ENCODE results near the gene ADD3. TPM values are rescaled to one million over a fixed set of nuclear protein-coding genes. Genes with fewer than 3 reads are reported as not detected.
A peak's percentile ranks its signal among the peaks of the same experiment; 100 is the strongest.
"Not testable (repeated sequence)": the region's sequence is repeated elsewhere in the genome, so short reads cannot be mapped to it uniquely, and the experiment has no call there.

Gene ADD3
- total and polyA plus RNA-seq, 4 experiments from 2014 or later = 365 to 613 (median 449) TPM

DNA sequence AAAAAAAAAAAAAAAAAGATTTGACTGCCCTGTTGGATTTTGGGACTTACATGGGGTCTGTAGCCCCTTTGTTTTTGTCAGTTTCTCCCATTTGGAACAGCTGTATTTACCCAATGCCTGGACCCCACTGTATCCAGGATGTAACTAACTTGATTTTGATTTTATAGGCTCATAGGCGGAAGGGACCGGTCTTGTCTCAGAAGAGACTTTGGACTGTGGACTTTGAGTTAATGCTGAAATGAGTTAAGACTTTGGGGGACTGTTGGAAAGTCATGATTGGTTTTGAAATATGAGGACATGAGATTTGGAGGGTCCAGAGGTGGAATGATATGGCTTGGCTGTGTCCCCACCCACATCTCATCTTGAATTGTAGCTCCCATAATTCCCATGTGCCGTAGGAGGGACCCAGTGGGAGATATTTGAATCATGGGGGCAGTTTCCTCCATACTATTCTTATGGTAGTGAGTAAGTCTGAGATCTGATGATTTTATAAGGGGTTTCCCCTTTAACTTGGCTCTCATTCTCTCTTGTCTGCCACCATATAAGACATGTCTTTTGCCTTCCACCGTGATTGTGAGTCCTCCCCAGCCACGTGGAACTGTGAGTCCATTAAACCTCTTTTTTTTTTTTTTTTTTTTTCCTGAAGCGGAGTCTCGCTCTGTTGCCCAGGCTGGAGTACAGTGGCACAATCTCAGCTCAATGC, 42.3 kb downstream of the ADD3 start:
- peak overlapping the region in 1 of 8 donors; percentile 31 for H3K4me3 Mint-ChIP-seq

DNA sequence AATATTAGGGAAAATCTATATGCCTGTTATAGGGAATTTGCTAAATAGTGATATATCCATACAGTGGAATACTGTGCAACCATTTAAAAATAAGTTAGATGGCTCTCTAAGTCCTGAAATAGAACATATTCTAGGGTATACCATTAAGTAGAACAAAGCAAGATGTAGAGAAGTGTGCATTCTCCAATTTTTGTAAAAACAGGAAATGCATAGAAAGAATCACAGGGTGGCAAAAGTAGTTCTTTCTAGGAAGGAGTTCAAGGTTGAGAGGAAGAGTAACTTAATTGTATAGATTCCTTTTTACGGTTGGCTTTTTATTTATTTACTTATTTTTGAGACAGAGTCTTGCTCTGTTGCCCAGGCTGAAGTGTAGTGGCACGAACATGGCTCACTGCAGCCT, 43.7 kb downstream of the ADD3 start:
- Histone ChIP-seq H3K4me3 (ENCODE audit: low read length in 2 of 2) (no peak overlapping the region), H3K4me1 (ENCODE audit: insufficient read depth, low read length) (peaks cover 57% of the 10 kb centered on the region), H3K36me3 (ENCODE audit: insufficient read depth, low read length) (no peaks in the 10 kb centered on the region), H3K27ac (ENCODE audit: low read depth, low read length) (no peak overlapping the region), H3K9me3 (ENCODE audit: control insufficient read depth in 1 of 2, low read length in 2 of 2) (peaks cover 0 to 3% of the 10 kb centered on the region in 2 donors), H3K27me3 (ENCODE audit: insufficient read depth, low read length) (no peaks in the 10 kb centered on the region)
- Mint-ChIP-seq H3K36me3 (peaks cover 33 to 34% of the 10 kb centered on the region in 2 donors), H3K9me3 (peaks cover 0 to 17% (median 10%) of the 10 kb centered on the region in 8 donors), H3K27me3 (no peaks in the 10 kb centered on the region), H3K4me3 (peak overlapping the region in 6 of 8 donors; percentile 3 to 58 (median 38)), H3K27ac (peak overlapping the region in 4 of 7 donors; percentile 38 to 73 (median 56)), H3K4me1 (peaks cover 43 to 78% (median 60%) of the 10 kb centered on the region in 4 donors)
- CTCF ChIA-PET (ENCODE audit: partially characterized antibody) = no interaction called here
- DNase-seq = no peak
- intact Hi-C loops (cut with micrococcal nuclease) = loop anchor here (2.0 kb wide), 1 partner anchor 17 kb away; no protein-coding TSS in a partner anchor
- POLR2A ChIA-PET (ENCODE audit: partially characterized antibody) = interaction anchor here (1.1 kb wide), 1 partner anchor 12 kb away, joined by 3 read pairs; no protein-coding TSS in a partner anchor

More for the DNA sequence above, 42.3 kb downstream of the ADD3 start:
- H3K4me3 ChIP-seq (ENCODE audit: low read length in 2 of 2); H3K27me3 ChIP-seq (ENCODE audit: insufficient read depth, low read length); H3K36me3 ChIP-seq (ENCODE audit: insufficient read depth, low read length); DNase-seq; H3K27ac ChIP-seq (ENCODE audit: low read depth, low read length); H3K9me3 ChIP-seq (ENCODE audit: control insufficient read depth in 1 of 2, low read length in 2 of 2); H3K27me3 Mint-ChIP-seq: not testable (repeated sequence)
- CTCF ChIA-PET (ENCODE audit: partially characterized antibody) = interaction anchor here (1.8 kb wide), 1 partner anchor 23 kb away, joined by 4 read pairs; no protein-coding TSS in a partner anchor
- Mint-ChIP-seq H3K36me3 (peaks cover 34 to 35% of the 10 kb centered on the region in 2 donors), H3K27ac (peak overlapping the region in 5 of 7 donors; percentile 5 to 64 (median 38)), H3K9me3 (peaks cover 0 to 17% (median 10%) of the 10 kb centered on the region in 8 donors), H3K4me1 (peaks cover 35 to 71% (median 54%) of the 10 kb centered on the region in 4 donors)
- POLR2A ChIA-PET (ENCODE audit: partially characterized antibody) = interaction anchor here (1.2 kb wide), 1 partner anchor 19 kb away, joined by 4 read pairs; no protein-coding TSS in a partner anchor
- intact Hi-C loops (cut with micrococcal nuclease) = loop anchor here (2.0 kb wide), 1 partner anchor 15 kb away; no protein-coding TSS in a partner anchor
- H3K4me1 ChIP-seq (ENCODE audit: insufficient read depth, low read length) = peaks cover 44% of the 10 kb centered on the region

DNA sequence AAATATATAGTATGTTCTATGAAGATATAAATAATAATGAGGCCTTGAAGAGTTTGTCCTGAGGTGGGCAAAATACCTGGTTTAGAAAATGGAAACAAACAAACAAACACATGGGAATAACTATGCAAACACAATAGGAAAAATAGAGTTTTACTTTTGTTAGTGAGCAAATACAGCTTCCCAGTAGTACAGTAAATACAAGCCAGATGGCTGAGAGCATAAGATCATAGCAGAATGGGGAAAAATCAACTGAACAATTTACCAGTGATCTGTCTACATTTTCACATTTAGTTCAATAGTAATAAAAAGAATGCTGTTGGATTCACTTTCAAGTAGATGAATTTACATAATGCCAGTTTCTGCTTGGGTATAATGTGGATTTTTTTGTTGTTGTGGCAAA, 45.1 kb downstream of the ADD3 start:
- POLR2A ChIA-PET (ENCODE audit: partially characterized antibody) = interaction anchor here (0.8 to 1.5 kb wide), 3 partner anchors 20 to 39 kb away, joined by 3 to 5 read pairs (median 3); no protein-coding TSS in a partner anchor
- CTCF ChIA-PET (ENCODE audit: partially characterized antibody) = interaction anchor here (0.7 kb wide), 1 partner anchor 9 kb away, joined by 3 read pairs; no protein-coding TSS in a partner anchor

DNA sequence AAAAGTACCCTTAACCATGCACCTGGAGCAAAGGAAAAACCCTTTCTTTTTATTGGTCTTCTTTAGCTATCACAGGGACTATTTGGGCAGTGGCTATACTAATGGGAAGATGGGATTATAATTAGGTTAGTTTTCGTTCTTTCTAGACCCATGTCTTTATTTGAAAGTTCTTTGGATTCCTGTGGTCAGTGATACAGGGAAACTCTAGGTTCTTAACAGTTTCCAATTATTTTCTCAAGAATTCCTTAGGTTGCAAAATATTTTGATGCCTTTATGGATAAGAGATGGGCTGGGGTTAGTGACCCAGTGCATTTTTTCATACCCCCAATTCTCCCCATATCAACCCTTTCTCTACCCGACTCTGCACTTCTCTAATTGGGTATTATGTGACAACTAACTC, 49.0 kb downstream of the ADD3 start:
- H3K36me3 ChIP-seq (ENCODE audit: insufficient read depth, low read length) = no peaks in the 10 kb centered on the region
- ChIA-PET CTCF (ENCODE audit: partially characterized antibody) (interaction anchor here (0.7 to 2.9 kb wide), 4 partner anchors 12 to 47 kb away, joined by 3 to 13 read pairs (median 4); no protein-coding TSS in a partner anchor), POLR2A (ENCODE audit: partially characterized antibody) (interaction anchor here (1.3 to 7.7 kb wide), 5 partner anchors 12 to 44 kb away, joined by 3 to 49 read pairs (median 5); no protein-coding TSS in a partner anchor)
- H3K4me3 Mint-ChIP-seq = peak overlapping the region in 4 of 8 donors; percentile 13 to 78 (median 48)
- H3K4me1 Mint-ChIP-seq = peaks cover 65 to 94% (median 79%) of the 10 kb centered on the region in 4 donors
- no peaks in the 10 kb centered on the region for H3K9me3 ChIP-seq (ENCODE audit: control insufficient read depth in 1 of 2, low read length in 2 of 2)
- DNase-seq = no peak
- H3K27ac Mint-ChIP-seq = peak overlapping the region; percentile 1 to 85 (median 67)
- intact Hi-C loops (cut with micrococcal nuclease) = no loop called here
- peaks cover 91% of the 10 kb centered on the region for H3K4me1 ChIP-seq (ENCODE audit: insufficient read depth, low read length)
- H3K27me3 Mint-ChIP-seq = no peaks in the 10 kb centered on the region
- H3K27ac ChIP-seq (ENCODE audit: low read depth, low read length) = no peak overlapping the region
- peaks cover 0 to 3% (median 0%) of the 10 kb centered on the region in 8 donors for H3K9me3 Mint-ChIP-seq
- H3K4me3 ChIP-seq (ENCODE audit: low read length in 2 of 2) = no peak overlapping the region
- H3K36me3 Mint-ChIP-seq = peaks cover 3% of the 10 kb centered on the region in 2 donors
- no peaks in the 10 kb centered on the region for H3K27me3 ChIP-seq (ENCODE audit: insufficient read depth, low read length)

More for the DNA sequence above, 45.1 kb downstream of the ADD3 start:
- no peak overlapping the region for H3K27ac ChIP-seq (ENCODE audit: low read depth, low read length)
- Mint-ChIP-seq H3K27ac (peak overlapping the region in 6 of 7 donors; percentile 2 to 86 (median 70)), H3K27me3 (no peaks in the 10 kb centered on the region), H3K36me3 (peaks cover 26% of the 10 kb centered on the region in 2 donors), H3K4me3 (peak overlapping the region in 2 of 8 donors; percentile 41 to 62), H3K9me3 (peaks cover 0 to 12% (median 7%) of the 10 kb centered on the region in 8 donors), H3K4me1 (peaks cover 55 to 88% (median 72%) of the 10 kb centered on the region in 4 donors)
- intact Hi-C loops (cut with micrococcal nuclease) = no loop called here
- DNase-seq = no peak
- peaks cover 71% of the 10 kb centered on the region for H3K4me1 ChIP-seq (ENCODE audit: insufficient read depth, low read length)
- peaks cover 0 to 3% of the 10 kb centered on the region in 2 donors for H3K9me3 ChIP-seq (ENCODE audit: control insufficient read depth in 1 of 2, low read length in 2 of 2)
- H3K4me3 ChIP-seq (ENCODE audit: low read length in 2 of 2) = no peak overlapping the region
- H3K27me3 ChIP-seq (ENCODE audit: insufficient read depth, low read length) = no peaks in the 10 kb centered on the region
- H3K36me3 ChIP-seq (ENCODE audit: insufficient read depth, low read length) = no peaks in the 10 kb centered on the region

DNA sequence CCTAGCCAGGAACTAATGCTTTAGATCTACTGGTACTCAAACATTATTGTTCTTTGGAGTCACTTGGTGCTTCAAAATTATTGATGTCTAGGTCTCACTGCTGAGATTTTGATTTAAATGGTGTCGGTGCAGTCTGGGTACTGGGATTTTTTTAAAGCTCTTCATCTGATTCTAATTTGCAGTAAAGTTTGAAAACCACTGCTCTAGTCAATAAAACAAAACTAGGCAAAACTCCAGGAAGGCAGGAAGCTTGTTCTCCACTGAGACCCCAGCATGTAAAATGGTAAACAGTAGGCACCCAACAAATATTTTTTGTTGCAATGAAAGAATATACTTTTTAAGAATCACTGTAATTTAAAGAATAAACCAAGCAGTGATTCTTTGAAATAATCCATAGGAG, 49.7 kb downstream of the ADD3 start:
- peaks cover 61 to 89% (median 76%) of the 10 kb centered on the region in 4 donors for H3K4me1 Mint-ChIP-seq
- Histone ChIP-seq H3K4me3 (ENCODE audit: low read length in 2 of 2) (no peak overlapping the region), H3K27me3 (ENCODE audit: insufficient read depth, low read length) (no peaks in the 10 kb centered on the region), H3K4me1 (ENCODE audit: insufficient read depth, low read length) (peaks cover 88% of the 10 kb centered on the region), H3K27ac (ENCODE audit: low read depth, low read length) (no peak overlapping the region), H3K36me3 (ENCODE audit: insufficient read depth, low read length) (no peaks in the 10 kb centered on the region), H3K9me3 (ENCODE audit: control insufficient read depth in 1 of 2, low read length in 2 of 2) (no peaks in the 10 kb centered on the region)
- ChIA-PET POLR2A (ENCODE audit: partially characterized antibody) (interaction anchor here (1.0 to 7.7 kb wide), 9 partner anchors 11 to 147 kb away, joined by 3 to 49 read pairs (median 4); no protein-coding TSS in a partner anchor), CTCF (ENCODE audit: partially characterized antibody) (interaction anchor here (0.7 to 2.9 kb wide), 6 partner anchors 12 to 48 kb away, joined by 3 to 13 read pairs (median 4); no protein-coding TSS in a partner anchor)
- H3K36me3 Mint-ChIP-seq = peaks cover 3% of the 10 kb centered on the region in 2 donors
- H3K27me3 Mint-ChIP-seq = no peaks in the 10 kb centered on the region
- peak overlapping the region; percentile 15 to 85 (median 67) for H3K27ac Mint-ChIP-seq
- intact Hi-C loops (cut with micrococcal nuclease) = no loop called here
- peaks cover 0 to 3% (median 0%) of the 10 kb centered on the region in 8 donors for H3K9me3 Mint-ChIP-seq
- H3K4me3 Mint-ChIP-seq = peak overlapping the region in 6 of 8 donors; percentile 38 to 88 (median 76)
- DNase-seq = no peak

DNA sequence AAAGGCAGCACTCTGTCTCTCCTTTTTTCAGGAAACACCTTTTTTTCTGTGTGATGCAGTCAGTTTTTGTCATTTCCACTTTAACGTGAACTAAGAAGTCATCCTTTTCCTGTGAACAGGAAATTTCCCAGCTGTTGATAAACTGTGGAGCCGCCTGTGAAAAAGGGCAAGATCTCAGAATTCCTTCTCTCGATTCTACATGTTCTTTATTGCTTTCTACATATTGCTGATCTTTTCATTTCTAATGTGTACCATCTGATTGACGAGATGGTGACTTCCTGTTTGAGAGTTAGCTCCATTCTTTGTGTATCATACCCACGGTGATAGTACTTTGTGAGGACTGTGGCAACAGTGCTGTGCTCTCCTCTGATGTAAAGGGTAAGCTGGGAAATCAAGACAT, 50.4 kb downstream of the ADD3 start:
- CTCF ChIA-PET (ENCODE audit: partially characterized antibody) = interaction anchor here (0.7 to 2.9 kb wide), 7 partner anchors 11 to 82 kb away, joined by 3 to 13 read pairs (median 4); no protein-coding TSS in a partner anchor
- Mint-ChIP-seq H3K27me3 (no peaks in the 10 kb centered on the region), H3K36me3 (peaks cover 2 to 3% of the 10 kb centered on the region in 2 donors), H3K9me3 (peaks cover 0 to 3% (median 0%) of the 10 kb centered on the region in 8 donors), H3K27ac (peak overlapping the region; percentile 65 to 94 (median 85)), H3K4me1 (peaks cover 60 to 89% (median 76%) of the 10 kb centered on the region in 4 donors), H3K4me3 (peak overlapping the region; percentile 59 to 88 (median 76))
- Histone ChIP-seq H3K4me1 (ENCODE audit: insufficient read depth, low read length) (peaks cover 88% of the 10 kb centered on the region), H3K36me3 (ENCODE audit: insufficient read depth, low read length) (no peaks in the 10 kb centered on the region), H3K27ac (ENCODE audit: low read depth, low read length) (peak overlapping the region; percentile 52), H3K4me3 (ENCODE audit: low read length in 2 of 2) (peak overlapping the region in 1 of 2 donors; percentile 45), H3K27me3 (ENCODE audit: insufficient read depth, low read length) (no peaks in the 10 kb centered on the region), H3K9me3 (ENCODE audit: control insufficient read depth in 1 of 2, low read length in 2 of 2) (no peaks in the 10 kb centered on the region)
- intact Hi-C loops (cut with micrococcal nuclease) = loop anchor here (1.0 kb wide), 1 partner anchor 10 kb away; no protein-coding TSS in a partner anchor
- no peak for DNase-seq
- POLR2A ChIA-PET (ENCODE audit: partially characterized antibody) = interaction anchor here (0.7 to 7.7 kb wide), 15 partner anchors 11 to 248 kb away, joined by 3 to 49 read pairs (median 4); partner anchors contain the start of gene ADD3

Data from CD4-positive, alpha-beta memory T cell (primary cell).